GM23248 (cell line): Measurements from ENCODE around the gene FAM50B. TPM values are rescaled to one million over a fixed set of nuclear protein-coding genes. Genes with fewer than 3 reads are reported as not detected.

Source experiments
- DNase-seq: peaks from one replicate; pipeline ENCODE4 v3.0.0-alpha.2; 2015
- H2AFZ ChIP-seq: fragments of 200-600 bp; sonication (generic); 2 replicates; pipeline ENCODE4 v1.6.1; 2016; ENCODE audit warnings: antibody characterized with exemption
- H3F3A ChIP-seq: fragments of 200-600 bp; sonication (generic); 2 replicates; pipeline ENCODE4 v1.6.1; 2016; ENCODE audit warnings: mild to moderate bottlenecking, antibody characterized with exemption, mixed run types; ENCODE audit not compliant: insufficient read depth
- H3K27ac ChIP-seq: fragments of 200-600 bp; sonication (generic); 2 replicates; pipeline ENCODE4 v1.5.1; 2016; ENCODE audit warnings: mild to moderate bottlenecking
- H3K27me3 ChIP-seq: fragments of 200-600 bp; sonication (generic); replicated peaks from 2 replicates; pipeline ENCODE4 v1.6.1; 2016; ENCODE audit warnings: mild to moderate bottlenecking; ENCODE audit not compliant: insufficient read depth
- H3K36me3 ChIP-seq: fragments of 200-600 bp; sonication (generic); 2 replicates; pipeline ENCODE4 v1.6.1; 2016; ENCODE audit warnings: low read depth, mild to moderate bottlenecking
- H3K4me1 ChIP-seq: fragments of 200-600 bp; sonication (generic); 2 replicates; pipeline ENCODE4 v1.6.1; 2016; ENCODE audit warnings: mild to moderate bottlenecking; ENCODE audit not compliant: insufficient read depth
- H3K4me2 ChIP-seq: fragments of 200-600 bp; sonication (generic); one replicate; pipeline ENCODE4 v1.6.1; 2016; ENCODE audit warnings: mild to moderate bottlenecking; ENCODE audit not compliant: unreplicated experiment
- H3K4me3 ChIP-seq: fragments of 200-600 bp; sonication (generic); 2 replicates; pipeline ENCODE4 v1.5.1; 2016; ENCODE audit warnings: mild to moderate bottlenecking
- H3K79me2 ChIP-seq: fragments of 200-600 bp; sonication (generic); 2 replicates; pipeline ENCODE4 v1.6.1; 2016; ENCODE audit warnings: mild to moderate bottlenecking; ENCODE audit not compliant: insufficient read depth
- H3K9ac ChIP-seq: fragments of 200-600 bp; sonication (generic); 2 replicates; pipeline ENCODE4 v1.6.1; 2016; ENCODE audit warnings: mild to moderate bottlenecking
- H3K9me2 ChIP-seq: fragments of 200-600 bp; sonication (generic); 2 replicates; pipeline ENCODE4 v1.6.1; 2016; ENCODE audit warnings: mixed run types, mild to moderate bottlenecking, moderate library complexity; ENCODE audit not compliant: insufficient read depth
- H3K9me3 ChIP-seq: fragments of 200-600 bp; sonication (generic); one replicate; pipeline ENCODE4 v1.6.1; 2017; ENCODE audit warnings: low read depth
- H4K20me1 ChIP-seq: fragments of 200-600 bp; sonication (generic); 2 replicates; pipeline ENCODE4 v1.6.0; 2016; ENCODE audit not compliant: insufficient read depth
- EZH2 ChIP-seq: fragments of 200-600 bp; sonication (generic); IDR thresholded peaks from 2 replicates; pipeline ENCODE4 v1.6.1; 2018; ENCODE audit warnings: antibody characterized with exemption, mild to moderate bottlenecking; ENCODE audit not compliant: insufficient read depth, poor library complexity, severe bottlenecking
- EZH2phosphoT487 ChIP-seq: fragments of 200-600 bp; sonication (generic); IDR thresholded peaks from 2 replicates; pipeline ENCODE4 v1.6.1; 2018; ENCODE audit warnings: antibody characterized with exemption, moderate library complexity, mild to moderate bottlenecking, low read depth; ENCODE audit not compliant: insufficient read depth
- WGBS, 2 experiments: methylation state at CpG; one replicate each; pipeline ENCODE4 v1.1.6; 2015 to 2017; ENCODE audit warnings: low lambda C conversion rate in 2 of 2, low coverage in 1 of 2; ENCODE audit errors: missing lambda C conversion rate in 2 of 2; 5-methylcytosine and 5-hydroxymethylcytosine counted together
- in situ Hi-C: fragments of 300-500 bp; cut with MboI; formaldehyde crosslinking; loops from 2 replicates; pipeline ENCODE4 v1.15.0; 2020
- polyA plus RNA-seq: library from polyadenylated mRNA; unstranded; fragments of >200 nt; fragmentation: Nextera tagmentation; extraction: Ambion mirVana; gene quantifications from 2 replicates; pipeline ENCODE4 v1.2.1, GENCODE V29; 2016
- total RNA-seq: library from RNA; depleted of rRNA; stranded (reverse); fragments of >200 nt; shearing (Covaris generic); gene quantifications from 2 replicates; pipeline ENCODE4 v1.2.3, GENCODE V29; 2014

The FAM50B gene
- total and polyA plus RNA-seq, 2 experiments from 2014 or later: 7.6 to 12.1 TPM

GRCh38 chr6:3878048-3878666 is 29.0 kb downstream of the FAM50B start:
- Histone ChIP-seq H3K27me3 (no peaks in the 10 kb centered on the region), H3K36me3 (no peaks in the 10 kb centered on the region), H3K27ac (no peak overlapping the region), H3K9me2 (no peaks in the 10 kb centered on the region), H3K9ac (no peak overlapping the region), H4K20me1 (no peaks in the 10 kb centered on the region), H3K4me2 (no peak overlapping the region), H3F3A (peaks cover 23% of the 10 kb centered on the region), H3K9me3 (no peaks in the 10 kb centered on the region), H2AFZ (no peak overlapping the region), H3K79me2 (no peaks in the 10 kb centered on the region), H3K4me1 (peaks cover 23% of the 10 kb centered on the region), H3K4me3 (no peak overlapping the region)
- in situ Hi-C loops: no loop called here
- TF ChIP-seq EZH2phosphoT487: no peak
- TF ChIP-seq EZH2: no peak
- DNase-seq: no peak
- 64 to 74% methylated on average over 6 of the region's 6 CpGs for WGBS, 2 experiments

GRCh38 chr6:3879194-3879952 is 30.2 kb downstream of the FAM50B start:
- H3K27ac ChIP-seq: no peak overlapping the region
- H3K36me3 ChIP-seq: no peaks in the 10 kb centered on the region
- peaks cover 35% of the 10 kb centered on the region for H3K4me1 ChIP-seq
- H3K9ac ChIP-seq: no peak overlapping the region
- no peaks in the 10 kb centered on the region for H3K27me3 ChIP-seq
- no peaks in the 10 kb centered on the region for H3K79me2 ChIP-seq
- peaks cover 35% of the 10 kb centered on the region for H3F3A ChIP-seq
- H3K9me3 ChIP-seq: no peaks in the 10 kb centered on the region
- H3K9me2 ChIP-seq: no peaks in the 10 kb centered on the region
- in situ Hi-C loops: no loop called here
- no peak overlapping the region for H3K4me2 ChIP-seq
- 93 to 94% methylated on average over 25 of the region's 25 CpGs for WGBS, 2 experiments
- TF ChIP-seq EZH2 (no peak), EZH2phosphoT487 (no peak)
- H3K4me3 ChIP-seq: no peak overlapping the region
- no peak overlapping the region for H2AFZ ChIP-seq
- no peak for DNase-seq
- H4K20me1 ChIP-seq: no peaks in the 10 kb centered on the region

GRCh38 chr6:3881711-3882421 is 32.7 kb downstream of the FAM50B start:
- Histone ChIP-seq H3F3A (peaks cover 31% of the 10 kb centered on the region), H3K36me3 (no peaks in the 10 kb centered on the region), H3K79me2 (no peaks in the 10 kb centered on the region), H3K4me2 (no peak overlapping the region), H3K4me3 (no peak overlapping the region), H3K9ac (no peak overlapping the region; the same call in 1 of the 2 replicates), H3K27me3 (no peaks in the 10 kb centered on the region), H4K20me1 (no peaks in the 10 kb centered on the region), H3K4me1 (peaks cover 26% of the 10 kb centered on the region), H3K27ac (no peak overlapping the region), H3K9me2 (no peaks in the 10 kb centered on the region), H3K9me3 (no peaks in the 10 kb centered on the region), H2AFZ (no peak overlapping the region)
- WGBS, 2 experiments: 75% methylated on average over 13 of the region's 13 CpGs
- DNase-seq: no peak
- in situ Hi-C loops: loop anchor here (10.0 kb wide), 1 partner anchor 137 kb away; no protein-coding TSS in a partner anchor
- TF ChIP-seq EZH2phosphoT487: no peak

GRCh38 chr6:3882431-3882830 is 33.3 kb downstream of the FAM50B start:
- TF ChIP-seq EZH2phosphoT487: no peak
- TF ChIP-seq EZH2: no peak
- Histone ChIP-seq H3K4me3 (0 out of 2 replicates have a peak overlapping the region, but pooled peaks have one; percentile 9), H3K9me3 (no peaks in the 10 kb centered on the region), H3K27ac (peak overlapping the region; percentile 96), H3F3A (peaks cover 31% of the 10 kb centered on the region), H3K4me1 (peaks cover 23% of the 10 kb centered on the region), H2AFZ (no peak overlapping the region), H3K9ac (peak overlapping the region; percentile 65), H3K4me2 (peak overlapping the region; percentile 70), H3K36me3 (no peaks in the 10 kb centered on the region), H3K9me2 (no peaks in the 10 kb centered on the region), H4K20me1 (no peaks in the 10 kb centered on the region), H3K79me2 (no peaks in the 10 kb centered on the region), H3K27me3 (no peaks in the 10 kb centered on the region)
- 66% methylated on average over 3 of the region's 3 CpGs for WGBS, 2 experiments
- DNase-seq: no peak
- in situ Hi-C loops: loop anchor here (10.0 kb wide), 1 partner anchor 138 kb away; no protein-coding TSS in a partner anchor
